NCI-H2107 treated with DMSO at 0.1 percent for 48 hours (cell line): ENCODE measurements around the gene CLEC4M.
"Not testable (repeated sequence)": the region's sequence is repeated elsewhere in the genome, so short reads cannot be mapped to it uniquely, and the experiment has no call there.

Experiments
- DNase-seq: peaks from one replicate; lab custom pipeline; 2025; ENCODE audit not compliant: unreplicated experiment; lab: John Stamatoyannopoulos, UW

The CLEC4M gene

GRCh38 chr19:7740682-7741054, 22.4 kb upstream of the CLEC4M start:
- DNase-seq: no peak

- no peak for DNase-seq
These were observed 20.5 kb upstream of the CLEC4M start for GRCh38 chr19:7742575-7742974.

- no peak for DNase-seq
These were observed 20.1 kb upstream of the CLEC4M start for GRCh38 chr19:7742991-7743390.

DNA sequence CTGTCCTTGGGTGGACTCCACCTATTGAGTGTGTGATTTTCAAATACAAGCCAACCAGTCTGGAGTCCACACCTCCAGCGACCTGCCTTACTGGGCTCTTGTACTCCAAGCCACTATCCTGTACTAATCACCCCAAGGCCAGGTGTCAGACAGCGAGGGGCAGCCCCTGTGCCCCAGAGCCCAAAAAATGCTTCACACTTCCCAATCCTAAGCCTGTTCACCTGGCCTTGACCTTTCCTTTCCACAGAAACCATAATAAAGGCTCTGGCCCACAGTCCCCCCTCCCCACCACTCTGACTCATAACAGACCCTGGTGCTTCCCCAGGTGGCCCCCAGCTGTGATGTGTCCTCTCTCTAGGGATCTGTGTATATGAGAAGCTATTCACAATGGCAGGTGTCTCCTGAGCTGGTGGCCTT, 19.6 kb upstream of the CLEC4M start:
- DNase-seq: no peak

GRCh38 chr19:7744199-7744786, 18.8 kb upstream of the CLEC4M start:
- DNase-seq: no peak

DNA sequence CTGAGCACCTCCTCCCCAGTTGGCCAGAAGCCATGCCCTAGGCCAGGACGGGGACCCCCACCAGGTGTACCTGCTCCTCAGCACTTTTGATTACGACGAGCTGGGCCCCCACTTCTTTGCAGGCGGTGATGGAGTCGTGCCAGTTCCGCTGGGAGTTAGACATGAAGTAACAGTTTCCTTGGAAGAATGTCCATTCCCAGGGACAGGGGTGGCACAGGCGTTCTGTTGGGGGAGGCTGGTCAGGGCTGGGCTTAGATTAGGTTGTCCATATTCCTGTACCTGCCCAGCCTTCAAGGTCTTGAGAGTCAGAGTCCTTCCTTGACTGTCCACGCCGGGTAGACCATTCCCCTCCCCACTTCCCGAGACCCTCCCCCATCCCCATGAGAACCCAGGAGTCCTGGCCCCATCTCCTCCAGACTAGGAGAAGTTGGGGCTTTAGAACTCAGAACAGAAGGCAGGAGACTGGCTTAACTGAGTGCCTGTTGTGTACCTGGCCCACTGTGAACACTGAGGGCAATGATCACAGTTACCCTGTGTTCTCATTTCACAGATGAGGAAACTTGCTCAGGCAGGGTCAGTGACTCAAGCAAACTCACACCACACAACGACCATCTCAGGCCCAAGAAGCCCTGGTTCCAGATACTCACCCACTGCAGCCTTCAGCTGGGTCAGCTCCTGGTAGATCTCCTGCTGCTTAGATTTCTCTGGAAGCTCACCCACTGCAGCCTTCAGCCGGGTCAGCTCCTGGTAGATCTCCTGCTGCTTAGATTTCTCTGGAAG, 18.0 kb upstream of the CLEC4M start:
- no peak for DNase-seq

DNA sequence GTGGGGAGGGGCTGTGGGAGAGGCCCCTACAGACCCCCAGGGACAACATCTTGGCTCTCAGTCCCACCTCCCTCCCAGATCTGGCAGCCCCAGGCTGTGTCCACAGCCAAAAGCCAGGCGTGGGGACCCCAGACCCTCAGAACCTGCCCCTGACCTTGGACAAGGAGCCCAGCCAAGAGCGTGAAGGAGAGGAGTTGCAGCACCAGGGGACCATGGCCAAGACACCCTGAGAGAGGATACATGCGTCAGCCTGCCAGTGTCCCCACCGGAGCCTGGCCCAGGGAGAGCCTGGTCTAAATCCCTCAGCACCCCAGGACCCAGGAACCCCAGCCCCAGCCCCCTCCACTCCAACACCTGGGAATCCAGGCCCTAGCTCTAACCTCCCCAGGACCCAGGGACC, 16.7 kb upstream of the CLEC4M start:
- DNase-seq: not testable (repeated sequence)

- DNase-seq: no peak
These were observed 15.8 kb upstream of the CLEC4M start, which contains the start of gene CD209 for GRCh38 chr19:7746903-7747884. Gene CD209, minus strand, starts transcription at chr19:7747534. Its CDS starts 23 bp downstream, at chr19:7747511.

DNA sequence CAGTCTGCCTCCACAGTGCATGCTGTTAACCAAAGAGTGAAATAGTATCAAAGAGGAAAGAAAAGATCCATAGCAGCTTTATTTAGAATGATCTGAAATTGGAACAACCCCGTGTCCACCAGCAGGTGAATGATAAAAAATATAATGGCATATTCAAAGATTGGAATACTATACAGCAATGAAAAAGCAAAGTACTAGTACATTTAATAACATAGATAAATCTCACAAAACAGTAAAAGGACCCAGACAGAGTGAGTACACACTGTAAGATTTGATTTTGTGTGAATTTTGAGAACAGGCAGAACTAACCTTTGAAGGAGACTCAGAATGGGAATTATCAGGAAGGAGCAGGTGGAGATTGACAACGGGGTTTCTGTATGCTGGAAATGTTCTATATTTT, 14.9 kb upstream of the CLEC4M start:
- DNase-seq: no peak

DNA sequence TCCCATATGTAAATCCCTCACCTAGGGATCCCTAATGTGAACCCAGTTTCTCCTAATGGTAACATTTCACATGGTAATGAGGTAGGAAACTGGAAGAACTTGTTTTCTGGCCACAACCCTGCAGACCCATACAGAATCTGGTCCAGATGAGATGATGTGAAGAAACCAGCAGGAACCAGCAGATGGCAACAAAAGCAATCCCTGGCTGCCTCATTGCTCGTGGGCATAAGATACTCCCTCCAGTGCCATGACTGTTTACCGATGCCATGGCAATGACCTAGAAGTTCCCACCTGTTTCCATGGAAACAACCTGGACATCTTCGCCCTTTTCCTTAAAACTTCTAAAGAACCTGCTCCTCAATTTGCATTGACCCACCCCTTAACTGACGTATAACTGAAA, 14.3 kb upstream of the CLEC4M start:
- no peak for DNase-seq

- DNase-seq: no peak
These were observed 11.8 kb upstream of the CLEC4M start for GRCh38 chr19:7751157-7751783.

GRCh38 chr19:7756258-7756657, 6.8 kb upstream of the CLEC4M start:
- no peak for DNase-seq

- no peak for DNase-seq
These were observed 5.7 kb upstream of the CLEC4M start for GRCh38 chr19:7757358-7757757.

DNA sequence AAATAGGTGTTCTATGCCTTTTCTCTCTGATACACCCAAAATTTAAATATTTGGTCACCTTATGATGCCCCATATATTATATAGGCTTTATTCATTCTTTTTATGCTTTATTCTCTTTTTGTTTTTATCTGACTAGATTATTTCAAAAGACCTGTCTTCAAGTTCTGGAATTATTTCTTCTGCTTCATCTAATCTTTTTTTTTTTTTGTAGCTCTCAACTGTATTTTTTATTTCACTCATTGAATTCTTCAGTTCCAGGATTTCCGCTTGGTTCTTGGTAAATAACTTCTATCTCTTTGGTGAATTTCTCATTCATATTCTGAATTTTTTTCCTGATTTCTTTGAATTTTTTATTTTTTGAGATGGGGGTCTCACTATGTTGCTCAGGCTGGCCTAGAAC, 3.9 kb upstream of the CLEC4M start:
- no peak for DNase-seq

GRCh38 chr19:7763696-7764095, 653 bp downstream of the CLEC4M start:
- no peak for DNase-seq

DNA sequence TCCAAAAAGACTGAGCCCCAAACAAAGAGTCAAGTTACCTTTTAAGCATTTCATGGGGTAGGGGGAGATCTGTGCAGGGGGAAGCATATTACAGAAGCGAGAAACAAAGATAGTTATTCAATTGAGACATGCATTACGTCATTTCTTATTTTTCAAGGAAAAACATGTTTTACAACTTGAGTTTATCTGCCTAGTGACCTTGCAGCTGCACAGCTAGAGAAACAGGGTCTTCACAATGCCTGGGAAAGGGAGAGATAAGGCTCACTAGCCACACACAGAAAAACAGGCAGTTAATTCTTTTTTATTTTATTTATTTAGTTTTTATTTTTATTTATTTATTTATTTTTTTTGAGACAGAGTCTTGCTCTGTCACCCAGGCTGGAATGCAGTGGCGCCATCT, 1.1 kb downstream of the CLEC4M start:
- not testable (repeated sequence) for DNase-seq

- DNase-seq: not testable (repeated sequence)
These were observed 2.0 kb downstream of the CLEC4M start for GRCh38 chr19:7765043-7765442.

- DNase-seq: no peak
These were observed 3.5 kb downstream of the CLEC4M start for GRCh38 chr19:7766535-7766934.

DNA sequence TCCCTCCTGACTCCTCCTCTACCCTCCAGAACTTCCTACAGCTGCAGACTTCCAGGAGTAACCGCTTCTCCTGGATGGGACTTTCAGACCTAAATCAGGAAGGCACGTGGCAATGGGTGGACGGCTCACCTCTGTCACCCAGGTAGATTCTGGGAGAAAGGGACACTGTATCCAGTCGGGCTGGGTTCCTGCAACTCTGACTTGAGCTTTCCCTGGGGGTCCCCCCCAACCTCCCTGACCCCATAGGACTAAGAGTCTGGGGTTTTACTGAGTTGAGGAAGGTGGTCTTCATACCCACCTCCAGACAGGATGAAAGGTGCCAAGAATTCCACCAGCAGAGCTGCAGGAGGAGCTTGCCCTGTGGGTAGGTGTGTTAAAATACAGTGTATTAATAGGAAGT, 4.4 kb downstream of the CLEC4M start:
- DNase-seq: no peak

DNA sequence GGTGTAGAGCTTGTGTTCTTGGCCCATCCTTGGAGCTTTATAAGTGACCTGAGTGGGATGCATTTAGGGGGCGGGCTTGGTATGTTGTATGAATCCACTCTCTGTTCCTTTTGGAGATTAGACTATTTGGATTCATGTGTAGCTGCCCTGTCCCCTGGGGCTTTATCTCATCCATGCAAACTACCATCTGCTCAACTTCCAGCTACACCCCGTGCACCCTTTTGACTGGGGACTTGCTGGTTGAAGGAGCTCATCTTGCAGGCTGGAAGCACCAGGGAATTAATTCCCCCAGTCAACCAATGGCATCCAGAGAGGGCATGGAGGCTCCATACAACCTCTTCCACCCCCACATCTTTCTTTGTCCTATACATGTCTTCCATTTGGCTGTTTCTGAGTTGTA, 6.1 kb downstream of the CLEC4M start:
- no peak for DNase-seq

- DNase-seq: no peak
These were observed 8.0 kb downstream of the CLEC4M start for GRCh38 chr19:7771072-7771471.
